BE2C (cell line): Measurements from ENCODE around the gene CS. TPM values are rescaled to one million over a fixed set of nuclear protein-coding genes. Genes with fewer than 3 reads are reported as not detected.
A peak's percentile ranks its signal among the peaks of the same experiment; 100 is the strongest.
"Not testable (repeated sequence)": the region's sequence is repeated elsewhere in the genome, so short reads cannot be mapped to it uniquely, and the experiment has no call there.

Experiments
- DNase-seq: peaks from one replicate; pipeline ENCODE4 v3.0.0-alpha.2; 2020
- H3K27me3 ChIP-seq: fragments of 250-450 bp; sonication (Bioruptor Pico); 2 replicates; pipeline ENCODE4 v1.5.1; 2020; ENCODE audit warnings: mild to moderate bottlenecking
- H3K36me3 ChIP-seq: fragments of 250-450 bp; sonication (Bioruptor Pico); 2 replicates; pipeline ENCODE4 v1.5.1; 2020; ENCODE audit warnings: mild to moderate bottlenecking
- H3K4me1 ChIP-seq: fragments of 250-450 bp; sonication (Bioruptor Pico); 2 replicates; pipeline ENCODE4 v1.5.1; 2020
- H3K4me3 ChIP-seq: 2 replicates; pipeline ENCODE4 v1.5.1; 2011; ENCODE audit warnings: low read depth, low read length
- H3K9me3 ChIP-seq: fragments of 250-450 bp; sonication (Bioruptor Pico); 2 replicates; pipeline ENCODE4 v1.5.1; 2020
- polyA plus RNA-seq: library from polyadenylated mRNA; unstranded; fragments of >200 nt; gene quantifications from one replicate; pipeline ENCODE4 v1.2.1, GENCODE V29; 2012; ENCODE audit warnings: low read depth, missing spikeins; ENCODE audit not compliant: insufficient read length, insufficient read depth
- TF ChIP-seq, protein P1 (sequence below): IDR thresholded peaks from 2 replicates; pipeline ENCODE4 v1.5.1; 2012; ENCODE audit warnings: mild to moderate bottlenecking, low read depth, low read length

The CS gene
- 362 TPM for polyA plus RNA-seq

DNA sequence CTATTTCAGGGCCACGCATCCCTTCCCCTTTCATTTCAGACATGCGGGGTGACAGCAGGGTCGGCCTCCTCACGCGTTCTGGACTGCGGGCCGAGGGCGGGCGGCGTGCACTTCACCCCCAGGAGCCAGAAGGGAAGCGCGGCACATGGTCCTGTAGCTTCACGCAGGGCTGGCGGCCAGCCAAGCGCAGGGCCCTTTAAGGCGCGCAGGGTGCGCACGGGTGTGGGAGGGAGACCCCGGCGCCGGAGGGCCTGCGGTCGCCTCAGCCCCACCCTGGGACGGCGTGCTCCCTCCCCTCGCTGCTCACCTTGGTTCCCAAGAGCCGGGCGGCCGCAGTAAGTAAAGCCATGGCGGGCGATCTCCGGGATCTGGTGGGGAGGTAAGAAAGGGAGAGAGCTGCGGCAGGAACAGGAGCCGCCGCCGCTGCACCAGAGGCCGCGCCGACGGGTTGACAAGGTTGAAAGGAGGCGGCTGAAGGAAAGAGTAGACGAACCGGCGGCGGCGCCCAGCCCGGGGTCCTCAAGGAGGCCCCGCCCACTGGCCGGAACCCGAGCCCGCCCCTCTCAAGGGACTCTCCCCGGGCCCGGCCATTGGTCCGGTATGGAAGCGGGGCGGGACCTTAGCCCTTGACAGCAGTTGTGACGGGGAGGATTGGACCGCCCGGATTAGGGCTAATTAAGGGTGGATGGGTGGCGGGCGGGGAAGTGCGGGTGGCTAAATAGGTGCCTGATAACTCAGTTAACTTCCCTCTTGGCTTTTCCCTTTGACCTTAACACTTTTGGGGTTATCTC, at the start of gene CS:
CS (minus strand) TSS at position 478 of the 791 bp plus-strand sequence; CDS start at position 349, 129 bp downstream.
- no peaks in the 10 kb centered on the region for H3K27me3 ChIP-seq
- no peaks in the 10 kb centered on the region for H3K9me3 ChIP-seq
- H3K4me3 ChIP-seq = peak within 1 kb of the TSS; percentile 93
- peaks cover 10% of the 10 kb centered on the region for H3K4me1 ChIP-seq
- peaks cover 36% of the 10 kb centered on the region for H3K36me3 ChIP-seq
- DNase-seq = peak; percentile 99
- TF ChIP-seq, protein P1, sequence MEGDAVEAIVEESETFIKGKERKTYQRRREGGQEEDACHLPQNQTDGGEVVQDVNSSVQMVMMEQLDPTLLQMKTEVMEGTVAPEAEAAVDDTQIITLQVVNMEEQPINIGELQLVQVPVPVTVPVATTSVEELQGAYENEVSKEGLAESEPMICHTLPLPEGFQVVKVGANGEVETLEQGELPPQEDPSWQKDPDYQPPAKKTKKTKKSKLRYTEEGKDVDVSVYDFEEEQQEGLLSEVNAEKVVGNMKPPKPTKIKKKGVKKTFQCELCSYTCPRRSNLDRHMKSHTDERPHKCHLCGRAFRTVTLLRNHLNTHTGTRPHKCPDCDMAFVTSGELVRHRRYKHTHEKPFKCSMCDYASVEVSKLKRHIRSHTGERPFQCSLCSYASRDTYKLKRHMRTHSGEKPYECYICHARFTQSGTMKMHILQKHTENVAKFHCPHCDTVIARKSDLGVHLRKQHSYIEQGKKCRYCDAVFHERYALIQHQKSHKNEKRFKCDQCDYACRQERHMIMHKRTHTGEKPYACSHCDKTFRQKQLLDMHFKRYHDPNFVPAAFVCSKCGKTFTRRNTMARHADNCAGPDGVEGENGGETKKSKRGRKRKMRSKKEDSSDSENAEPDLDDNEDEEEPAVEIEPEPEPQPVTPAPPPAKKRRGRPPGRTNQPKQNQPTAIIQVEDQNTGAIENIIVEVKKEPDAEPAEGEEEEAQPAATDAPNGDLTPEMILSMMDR = no peak

DNA sequence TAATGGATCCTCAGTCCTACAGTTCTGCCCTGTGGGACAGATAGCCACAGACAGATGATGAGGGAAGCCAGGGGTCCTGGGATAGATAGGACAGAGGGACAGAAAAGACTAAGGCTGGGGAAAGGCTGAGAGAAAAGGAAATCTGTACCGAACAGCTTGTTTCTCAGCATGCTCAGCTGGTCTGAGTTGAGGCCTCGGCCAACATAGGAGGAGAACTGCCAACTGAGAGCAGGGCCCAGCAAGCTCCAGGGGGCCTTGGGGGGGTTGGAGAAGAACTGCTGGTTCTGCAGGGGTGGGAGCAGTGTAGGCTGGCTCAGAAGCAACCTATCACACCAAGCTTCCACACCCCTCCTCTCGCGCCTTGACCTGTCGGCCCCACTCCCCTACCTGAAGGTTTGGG, 48.6 kb upstream of the CS start:
- H3K36me3 ChIP-seq = no peaks in the 10 kb centered on the region
- TF ChIP-seq, protein P1 = no peak
- no peaks in the 10 kb centered on the region for H3K9me3 ChIP-seq
- no peak for DNase-seq
- H3K4me1 ChIP-seq = no peaks in the 10 kb centered on the region
- H3K4me3 ChIP-seq = no peak overlapping the region
- no peaks in the 10 kb centered on the region for H3K27me3 ChIP-seq

DNA sequence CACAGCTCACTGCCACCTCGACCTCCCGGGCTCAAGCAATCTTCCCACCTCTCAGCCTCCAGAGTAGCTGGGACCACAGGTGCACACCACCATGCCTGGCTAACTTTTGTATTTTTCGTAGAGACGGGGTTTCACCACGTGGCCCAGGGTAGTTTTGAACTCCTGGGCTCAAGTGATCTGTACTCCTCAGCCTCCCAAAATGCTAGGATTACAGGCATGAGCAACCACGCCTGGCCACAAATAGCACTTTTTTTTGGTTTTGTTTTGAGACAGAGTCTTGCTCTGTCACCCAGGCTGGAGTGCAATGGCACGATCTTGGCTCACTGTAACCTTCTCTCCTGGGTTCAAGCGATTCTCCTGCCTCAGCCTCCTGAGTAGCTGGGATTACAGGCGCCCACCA, 47.1 kb upstream of the CS start:
- not testable (repeated sequence) for H3K36me3 ChIP-seq, H3K4me1 ChIP-seq, H3K27me3 ChIP-seq, H3K4me3 ChIP-seq, DNase-seq, H3K9me3 ChIP-seq

DNA sequence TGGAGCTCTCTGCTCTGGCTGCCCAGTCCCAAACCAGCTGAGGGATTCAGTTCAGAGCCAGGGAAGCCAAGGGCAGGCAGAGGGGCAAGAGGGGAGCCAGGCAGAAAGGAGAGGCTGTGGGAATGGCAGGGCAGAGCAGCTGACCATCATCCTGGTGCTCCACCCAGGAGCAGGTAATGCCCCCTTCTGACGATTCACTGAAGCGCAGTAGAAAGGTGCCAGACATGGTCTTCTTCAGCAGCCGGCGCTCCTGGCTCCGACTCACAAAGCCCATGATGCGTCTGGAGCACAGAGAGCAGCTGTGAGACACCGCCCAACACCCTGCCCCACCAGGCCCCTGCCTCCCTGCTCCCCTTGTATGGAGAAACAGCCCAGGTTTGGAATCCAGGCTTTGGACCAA, 46.5 kb upstream of the CS start:
- DNase-seq = peak; percentile 43
- Histone ChIP-seq H3K9me3 (no peaks in the 10 kb centered on the region), H3K4me3 (no peak overlapping the region), H3K36me3 (no peaks in the 10 kb centered on the region), H3K27me3 (no peaks in the 10 kb centered on the region), H3K4me1 (no peaks in the 10 kb centered on the region)
- TF ChIP-seq, protein P1 = peak; percentile 30

DNA sequence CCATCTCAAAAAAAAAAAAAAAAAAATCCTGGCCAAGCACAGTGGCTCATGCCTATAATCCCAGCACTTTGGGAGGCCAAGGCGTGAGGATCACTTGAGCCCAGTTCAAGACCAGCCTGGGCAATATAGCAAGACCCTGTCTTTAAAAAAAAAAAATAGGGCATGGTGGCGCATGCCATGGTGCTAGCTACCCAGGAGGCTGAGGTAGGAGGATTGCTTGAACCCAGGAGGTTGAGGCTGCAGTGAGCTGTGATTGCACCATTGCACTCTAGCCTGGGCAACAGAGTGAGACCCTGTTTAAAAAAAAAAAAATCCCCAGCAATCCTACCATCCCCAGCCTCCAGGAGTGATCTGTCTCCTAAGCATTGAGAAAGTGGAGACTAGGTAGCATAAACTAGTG, 42.2 kb upstream of the CS start:
- not testable (repeated sequence) for H3K9me3 ChIP-seq, DNase-seq, H3K36me3 ChIP-seq, H3K4me3 ChIP-seq, H3K4me1 ChIP-seq, H3K27me3 ChIP-seq

DNA sequence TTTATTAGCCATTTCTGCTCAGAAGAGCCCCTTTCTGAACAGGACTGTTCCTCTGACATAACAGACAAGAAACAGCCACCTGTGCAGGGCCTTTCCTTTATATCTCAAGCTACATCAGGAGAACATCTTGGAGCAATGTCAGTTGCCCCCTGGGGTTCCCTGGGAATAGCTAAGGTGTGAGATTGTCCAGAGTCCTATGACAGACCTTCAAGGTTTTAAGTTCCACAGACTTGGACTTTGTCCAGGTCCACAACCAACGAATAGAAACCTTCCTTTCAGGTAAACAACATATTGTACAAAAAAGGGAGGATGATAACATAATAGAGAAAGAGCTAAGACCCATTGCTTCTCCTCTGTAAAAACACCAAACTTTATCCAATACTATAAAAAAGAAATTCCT, 41.5 kb upstream of the CS start:
- TF ChIP-seq, protein P1 = no peak
- no peaks in the 10 kb centered on the region for H3K9me3 ChIP-seq
- H3K4me1 ChIP-seq = no peaks in the 10 kb centered on the region
- H3K36me3 ChIP-seq = no peaks in the 10 kb centered on the region
- no peak overlapping the region for H3K4me3 ChIP-seq
- no peaks in the 10 kb centered on the region for H3K27me3 ChIP-seq
- no peak for DNase-seq

DNA sequence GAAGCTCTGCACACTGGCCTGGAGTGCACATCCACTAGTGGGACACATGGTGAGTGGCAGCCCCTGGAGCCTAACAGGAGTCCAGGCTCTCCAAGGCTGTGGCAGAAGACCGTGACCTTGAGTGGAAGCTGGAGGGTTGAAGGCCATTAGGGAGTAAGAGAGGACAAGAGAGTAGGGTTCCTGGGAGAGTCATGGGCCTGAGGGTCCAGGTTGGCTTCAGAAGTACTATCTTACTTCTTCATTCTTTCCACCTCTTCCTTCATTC, 39.0 kb upstream of the CS start:
- H3K9me3 ChIP-seq = no peaks in the 10 kb centered on the region
- no peaks in the 10 kb centered on the region for H3K4me1 ChIP-seq
- no peaks in the 10 kb centered on the region for H3K36me3 ChIP-seq
- no peak overlapping the region for H3K4me3 ChIP-seq
- DNase-seq = no peak
- no peaks in the 10 kb centered on the region for H3K27me3 ChIP-seq
- TF ChIP-seq, protein P1 = no peak
